GM12878 (cell line): ENCODE results near the gene PPOX. TPM values are rescaled to one million over a fixed set of nuclear protein-coding genes. Genes with fewer than 3 reads are reported as not detected.

Experiments
- CBFB ChIP-seq: IDR thresholded peaks from 2 replicates; pipeline ENCODE4 v1.6.1; 2016; ENCODE audit warnings: antibody characterized with exemption, low read depth
- CEBPB ChIP-seq, 2 experiments: fragments of 150-350 bp in 1 of 2; IDR thresholded peaks; 2 replicates each; pipeline ENCODE4 v1.6.1; 2012 to 2014; ENCODE audit warnings: low read depth in 2 of 2, low read length in 2 of 2, borderline replicate concordance in 1 of 2, inconsistent platforms in 1 of 2
- EED ChIP-seq: sonication (generic); IDR thresholded peaks from 2 replicates; pipeline ENCODE4 v1.6.1; 2016; ENCODE audit warnings: antibody characterized with exemption, low read depth
- EZH2 ChIP-seq: IDR thresholded peaks from 2 replicates; pipeline ENCODE4 v1.6.1; 2012; ENCODE audit warnings: low read depth, mild to moderate bottlenecking, control low read depth, inconsistent platforms, low read length, borderline replicate concordance; ENCODE audit not compliant: control insufficient read depth
- MYB ChIP-seq: fragments of 150-350 bp; IDR thresholded peaks from 2 replicates; pipeline ENCODE4 v1.6.1; 2014; ENCODE audit warnings: mild to moderate bottlenecking, low read depth, low read length, borderline replicate concordance
- MYC ChIP-seq: IDR thresholded peaks from 2 replicates; pipeline ENCODE4 v1.6.1; 2011; ENCODE audit warnings: mild to moderate bottlenecking, low read length, moderate library complexity, inconsistent platforms; ENCODE audit not compliant: insufficient read depth, insufficient replicate concordance, insufficient read length, severe bottlenecking
- NFIC ChIP-seq: IDR thresholded peaks from 2 replicates; pipeline ENCODE4 v1.6.1; 2012; ENCODE audit warnings: low read depth, mild to moderate bottlenecking, inconsistent platforms, low read length, moderate library complexity
- NR2C1 ChIP-seq: fragments of 450-650 bp; IDR thresholded peaks from 2 replicates; pipeline ENCODE4 v1.6.1; 2017; ENCODE audit warnings: antibody characterized with exemption, mild to moderate bottlenecking, moderate library complexity
- PBX3 ChIP-seq: IDR thresholded peaks from 2 replicates; pipeline ENCODE4 v1.6.1; 2011; ENCODE audit warnings: mild to moderate bottlenecking, low read depth, low read length, moderate library complexity; ENCODE audit not compliant: insufficient replicate concordance
- POLR2A ChIP-seq: IDR thresholded peaks from 2 replicates; pipeline ENCODE4 v1.6.1; 2011; ENCODE audit warnings: low read depth, mild to moderate bottlenecking, low read length
- TCF12 ChIP-seq: IDR thresholded peaks from 2 replicates; pipeline ENCODE4 v1.6.1; 2011; ENCODE audit warnings: low read depth, mild to moderate bottlenecking, low read length
- TCF3 ChIP-seq: IDR thresholded peaks from 2 replicates; pipeline ENCODE4 v1.6.1; 2012; ENCODE audit warnings: low read depth, mild to moderate bottlenecking, low read length, borderline replicate concordance; ENCODE audit not compliant: insufficient read depth
- WRNIP1 ChIP-seq: IDR thresholded peaks from 2 replicates; pipeline ENCODE4 v1.6.1; 2011; ENCODE audit warnings: low read depth, low read length, improper control_type of control experiment, borderline replicate concordance
- ZNF217 ChIP-seq: fragments of 450-650 bp; IDR thresholded peaks from 2 replicates; pipeline ENCODE4 v1.6.1; 2017; ENCODE audit warnings: antibody characterized with exemption, mild to moderate bottlenecking
- ZNF274 ChIP-seq: IDR thresholded peaks from one replicate; pipeline ENCODE4 v1.8.0; 2011; ENCODE audit not compliant: insufficient read length, insufficient read depth
- polyA plus RNA-seq, 11 experiments: library from polyadenylated mRNA; depleted of rRNA in 4 of 11; unstranded in 6 of 11; stranded (reverse) in 5 of 11; fragments of >200 nt; fragmentation: Nextera tagmentation in 4 of 11; fragmentation: Illumina TruSeq in 1 of 11; extraction: Ambion mirVana in 4 of 11; extraction: Trizol in 1 of 11; gene quantifications; 1 replicate in 1 of 11; 2 replicates in 10 of 11; pipeline versions ENCODE4 v1.2.1 to v1.2.3, GENCODE V29; 2011 to 2016; ENCODE audit warnings: inconsistent platforms in 2 of 11, missing spikeins in 2 of 11, low read depth in 1 of 11
- total RNA-seq, 4 experiments: library from RNA; depleted of rRNA in 3 of 4; stranded (reverse); fragments of >200 nt in 3 of 4; fragmentation: Illumina TruSeq in 1 of 4; extraction: Trizol in 1 of 4; gene quantifications; 2 replicates each; pipeline versions ENCODE4 v1.2.1 to v1.2.3, GENCODE V29; 2013 to 2021
- TF ChIP-seq, protein P1 (sequence below): fragments of 150-350 bp; IDR thresholded peaks from 2 replicates; pipeline ENCODE4 v1.6.1; 2016; ENCODE audit warnings: low read depth, low read length
- TF ChIP-seq, protein P2 (sequence below): IDR thresholded peaks from 2 replicates; pipeline ENCODE4 v1.6.1; 2011; ENCODE audit warnings: low read depth, mild to moderate bottlenecking, low read length, moderate library complexity, borderline replicate concordance; ENCODE audit errors: extremely low read depth
- TF ChIP-seq, protein P3 (sequence below): fragments of 450-650 bp; IDR thresholded peaks from 2 replicates; pipeline ENCODE4 v1.6.1; 2017; ENCODE audit warnings: mild to moderate bottlenecking
- TF ChIP-seq, protein P4 (sequence below): fragments of 450-650 bp; IDR thresholded peaks from 2 replicates; pipeline ENCODE4 v1.6.1; 2017; ENCODE audit warnings: mild to moderate bottlenecking, low read depth, inconsistent platforms; ENCODE audit not compliant: poor library complexity, severe bottlenecking

PPOX gene
- total and polyA plus RNA-seq, 10 of the 15 experiments (the other 5 are each of a cell fraction or from before 2014, with no cell fraction given), result 8.9 to 31.5 (median 20.3) TPM

DNA sequence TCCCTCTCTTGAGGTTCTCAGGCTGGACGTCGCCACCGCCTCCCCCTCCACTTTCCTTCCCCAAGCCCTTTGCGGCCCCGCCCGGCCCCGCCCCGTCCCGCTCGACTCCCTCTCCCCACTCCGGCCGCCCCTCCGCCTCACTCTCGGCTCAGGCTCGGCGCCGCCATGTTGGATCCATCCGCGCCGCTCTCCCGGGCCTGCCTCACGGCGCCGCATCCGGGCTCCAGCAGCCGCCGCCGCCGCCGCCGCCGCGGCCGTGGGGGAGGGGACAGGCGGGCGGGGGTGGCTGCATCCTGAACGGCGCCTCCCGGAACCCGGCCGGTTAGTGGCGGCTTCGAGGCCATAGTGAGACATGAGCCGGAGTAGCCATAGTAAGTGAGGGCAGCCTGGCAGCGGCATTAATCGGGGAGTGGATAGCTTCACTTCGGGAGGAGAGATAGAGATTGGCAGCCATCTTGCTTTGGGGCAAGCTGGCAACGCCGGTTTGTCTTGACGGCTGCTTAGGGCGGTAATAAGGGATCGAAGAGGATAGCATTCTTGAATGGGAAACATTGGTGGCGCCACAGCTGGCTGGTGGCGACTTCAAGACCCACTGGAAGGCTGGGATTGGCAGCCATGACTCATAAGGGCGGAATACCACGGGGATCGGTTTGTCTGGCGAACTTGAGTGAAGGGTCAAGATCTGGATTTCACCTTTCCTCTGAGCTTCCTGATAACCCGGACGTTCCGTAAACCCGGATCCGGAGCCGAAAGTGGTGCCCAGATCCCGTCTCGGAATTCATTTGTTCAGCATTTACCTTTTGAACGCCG lies 33.6 kb upstream of the PPOX start, which contains the start of gene DEDD (continued):
- TF ChIP-seq, protein P1, sequence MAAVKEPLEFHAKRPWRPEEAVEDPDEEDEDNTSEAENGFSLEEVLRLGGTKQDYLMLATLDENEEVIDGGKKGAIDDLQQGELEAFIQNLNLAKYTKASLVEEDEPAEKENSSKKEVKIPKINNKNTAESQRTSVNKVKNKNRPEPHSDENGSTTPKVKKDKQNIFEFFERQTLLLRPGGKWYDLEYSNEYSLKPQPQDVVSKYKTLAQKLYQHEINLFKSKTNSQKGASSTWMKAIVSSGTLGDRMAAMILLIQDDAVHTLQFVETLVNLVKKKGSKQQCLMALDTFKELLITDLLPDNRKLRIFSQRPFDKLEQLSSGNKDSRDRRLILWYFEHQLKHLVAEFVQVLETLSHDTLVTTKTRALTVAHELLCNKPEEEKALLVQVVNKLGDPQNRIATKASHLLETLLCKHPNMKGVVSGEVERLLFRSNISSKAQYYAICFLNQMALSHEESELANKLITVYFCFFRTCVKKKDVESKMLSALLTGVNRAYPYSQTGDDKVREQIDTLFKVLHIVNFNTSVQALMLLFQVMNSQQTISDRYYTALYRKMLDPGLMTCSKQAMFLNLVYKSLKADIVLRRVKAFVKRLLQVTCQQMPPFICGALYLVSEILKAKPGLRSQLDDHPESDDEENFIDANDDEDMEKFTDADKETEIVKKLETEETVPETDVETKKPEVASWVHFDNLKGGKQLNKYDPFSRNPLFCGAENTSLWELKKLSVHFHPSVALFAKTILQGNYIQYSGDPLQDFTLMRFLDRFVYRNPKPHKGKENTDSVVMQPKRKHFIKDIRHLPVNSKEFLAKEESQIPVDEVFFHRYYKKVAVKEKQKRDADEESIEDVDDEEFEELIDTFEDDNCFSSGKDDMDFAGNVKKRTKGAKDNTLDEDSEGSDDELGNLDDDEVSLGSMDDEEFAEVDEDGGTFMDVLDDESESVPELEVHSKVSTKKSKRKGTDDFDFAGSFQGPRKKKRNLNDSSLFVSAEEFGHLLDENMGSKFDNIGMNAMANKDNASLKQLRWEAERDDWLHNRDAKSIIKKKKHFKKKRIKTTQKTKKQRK, result no peak
- no peak for TF ChIP-seq MYB
- TF ChIP-seq, protein P2, sequence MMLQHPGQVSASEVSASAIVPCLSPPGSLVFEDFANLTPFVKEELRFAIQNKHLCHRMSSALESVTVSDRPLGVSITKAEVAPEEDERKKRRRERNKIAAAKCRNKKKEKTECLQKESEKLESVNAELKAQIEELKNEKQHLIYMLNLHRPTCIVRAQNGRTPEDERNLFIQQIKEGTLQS, result no peak
- TF ChIP-seq, protein P3, sequence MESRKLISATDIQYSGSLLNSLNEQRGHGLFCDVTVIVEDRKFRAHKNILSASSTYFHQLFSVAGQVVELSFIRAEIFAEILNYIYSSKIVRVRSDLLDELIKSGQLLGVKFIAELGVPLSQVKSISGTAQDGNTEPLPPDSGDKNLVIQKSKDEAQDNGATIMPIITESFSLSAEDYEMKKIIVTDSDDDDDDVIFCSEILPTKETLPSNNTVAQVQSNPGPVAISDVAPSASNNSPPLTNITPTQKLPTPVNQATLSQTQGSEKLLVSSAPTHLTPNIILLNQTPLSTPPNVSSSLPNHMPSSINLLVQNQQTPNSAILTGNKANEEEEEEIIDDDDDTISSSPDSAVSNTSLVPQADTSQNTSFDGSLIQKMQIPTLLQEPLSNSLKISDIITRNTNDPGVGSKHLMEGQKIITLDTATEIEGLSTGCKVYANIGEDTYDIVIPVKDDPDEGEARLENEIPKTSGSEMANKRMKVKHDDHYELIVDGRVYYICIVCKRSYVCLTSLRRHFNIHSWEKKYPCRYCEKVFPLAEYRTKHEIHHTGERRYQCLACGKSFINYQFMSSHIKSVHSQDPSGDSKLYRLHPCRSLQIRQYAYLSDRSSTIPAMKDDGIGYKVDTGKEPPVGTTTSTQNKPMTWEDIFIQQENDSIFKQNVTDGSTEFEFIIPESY, result no peak
- TF ChIP-seq POLR2A, result peak; percentile 85
- no peak for TF ChIP-seq EZH2
- TF ChIP-seq TCF12, result 0 out of 2 replicates have a peak, but pooled peaks have one; percentile 38
- TF ChIP-seq ZNF274, result no peak
- TF ChIP-seq, protein P4, sequence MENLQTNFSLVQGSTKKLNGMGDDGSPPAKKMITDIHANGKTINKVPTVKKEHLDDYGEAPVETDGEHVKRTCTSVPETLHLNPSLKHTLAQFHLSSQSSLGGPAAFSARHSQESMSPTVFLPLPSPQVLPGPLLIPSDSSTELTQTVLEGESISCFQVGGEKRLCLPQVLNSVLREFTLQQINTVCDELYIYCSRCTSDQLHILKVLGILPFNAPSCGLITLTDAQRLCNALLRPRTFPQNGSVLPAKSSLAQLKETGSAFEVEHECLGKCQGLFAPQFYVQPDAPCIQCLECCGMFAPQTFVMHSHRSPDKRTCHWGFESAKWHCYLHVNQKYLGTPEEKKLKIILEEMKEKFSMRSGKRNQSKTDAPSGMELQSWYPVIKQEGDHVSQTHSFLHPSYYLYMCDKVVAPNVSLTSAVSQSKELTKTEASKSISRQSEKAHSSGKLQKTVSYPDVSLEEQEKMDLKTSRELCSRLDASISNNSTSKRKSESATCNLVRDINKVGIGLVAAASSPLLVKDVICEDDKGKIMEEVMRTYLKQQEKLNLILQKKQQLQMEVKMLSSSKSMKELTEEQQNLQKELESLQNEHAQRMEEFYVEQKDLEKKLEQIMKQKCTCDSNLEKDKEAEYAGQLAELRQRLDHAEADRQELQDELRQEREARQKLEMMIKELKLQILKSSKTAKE, result no peak
- peak; percentile 5 for TF ChIP-seq PBX3
- TF ChIP-seq NR2C1, result peak; percentile 92
- no peak for TF ChIP-seq MYC
- TF ChIP-seq NFIC, result no peak
- 0 out of 2 replicates have a peak, but pooled peaks have one; percentile 43 for TF ChIP-seq CBFB
- TF ChIP-seq TCF3, result 0 out of 2 replicates have a peak, but pooled peaks have one; percentile 3
- no peak for TF ChIP-seq CEBPB (IDR thresholded peaks at IDR 0.05; ENCODE audit: borderline replicate concordance in 1 of 2, low read depth in 2 of 2, low read length in 2 of 2)
- peak; percentile 72 for TF ChIP-seq EED
- peak; percentile 57; the same call in 1 of the 2 replicates for TF ChIP-seq ZNF217
- peak; percentile 82; the same call in 1 of the 2 replicates for TF ChIP-seq WRNIP1
